ENCODE data around the gene GBF1.

The GBF1 gene

GRCh38 chr10:102267748-102268147, 22.4 kb downstream of the GBF1 start:
- no peak overlapping the region for H3K4me3 ChIP-seq (replicated peaks in 1 of 2; ENCODE audit: low read depth in 2 of 2, low read length in 2 of 2)
- DNase-seq (ENCODE audit: low read depth in 2 of 2) = peak; percentile 69 to 85

DNA sequence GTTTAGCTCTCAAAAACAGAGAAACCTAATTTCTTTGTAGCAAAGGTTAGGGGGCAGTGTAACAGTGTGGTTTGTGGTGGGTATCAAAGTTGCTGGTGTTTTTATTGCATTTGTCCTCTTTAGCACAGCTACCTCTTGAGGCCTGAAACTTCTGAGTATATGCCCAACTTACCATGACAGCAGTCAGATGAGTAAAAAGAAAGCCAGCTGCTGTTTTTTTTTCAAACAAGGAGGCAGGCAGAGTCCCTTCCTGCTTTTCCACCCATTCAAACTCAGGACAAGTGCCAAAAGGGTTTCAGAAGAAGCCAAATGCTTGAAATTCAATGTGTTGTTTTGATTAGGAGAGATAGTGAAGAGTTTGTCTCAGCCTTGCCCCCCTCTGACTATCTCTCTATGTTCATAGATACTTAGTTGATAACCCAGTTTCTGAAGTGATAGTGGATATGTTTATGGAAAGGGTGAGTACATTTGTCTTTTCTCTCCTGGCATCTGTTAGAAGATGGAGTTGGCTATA, 23.1 kb downstream of the GBF1 start:
- TF ChIP-seq, protein P1, sequence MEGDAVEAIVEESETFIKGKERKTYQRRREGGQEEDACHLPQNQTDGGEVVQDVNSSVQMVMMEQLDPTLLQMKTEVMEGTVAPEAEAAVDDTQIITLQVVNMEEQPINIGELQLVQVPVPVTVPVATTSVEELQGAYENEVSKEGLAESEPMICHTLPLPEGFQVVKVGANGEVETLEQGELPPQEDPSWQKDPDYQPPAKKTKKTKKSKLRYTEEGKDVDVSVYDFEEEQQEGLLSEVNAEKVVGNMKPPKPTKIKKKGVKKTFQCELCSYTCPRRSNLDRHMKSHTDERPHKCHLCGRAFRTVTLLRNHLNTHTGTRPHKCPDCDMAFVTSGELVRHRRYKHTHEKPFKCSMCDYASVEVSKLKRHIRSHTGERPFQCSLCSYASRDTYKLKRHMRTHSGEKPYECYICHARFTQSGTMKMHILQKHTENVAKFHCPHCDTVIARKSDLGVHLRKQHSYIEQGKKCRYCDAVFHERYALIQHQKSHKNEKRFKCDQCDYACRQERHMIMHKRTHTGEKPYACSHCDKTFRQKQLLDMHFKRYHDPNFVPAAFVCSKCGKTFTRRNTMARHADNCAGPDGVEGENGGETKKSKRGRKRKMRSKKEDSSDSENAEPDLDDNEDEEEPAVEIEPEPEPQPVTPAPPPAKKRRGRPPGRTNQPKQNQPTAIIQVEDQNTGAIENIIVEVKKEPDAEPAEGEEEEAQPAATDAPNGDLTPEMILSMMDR (IDR thresholded peaks at IDR 0.05; ENCODE audit: low read depth, low read length) = no peak
- DNase-seq (ENCODE audit: low read depth in 2 of 2) = peak; percentile 49 to 59
- no peak overlapping the region for H3K4me3 ChIP-seq (replicated peaks in 1 of 2; ENCODE audit: low read depth in 2 of 2, low read length in 2 of 2)

More at GRCh38 chr10:102267748-102268147, 22.4 kb downstream of the GBF1 start:
- TF ChIP-seq, protein P1 (IDR thresholded peaks at IDR 0.05; ENCODE audit: low read depth, low read length) = no peak

GRCh38 chr10:102269017-102269416, 23.7 kb downstream of the GBF1 start:
- TF ChIP-seq, protein P1 (IDR thresholded peaks at IDR 0.05; ENCODE audit: low read depth, low read length) = no peak
- H3K4me3 ChIP-seq (replicated peaks in 1 of 2; ENCODE audit: low read depth in 2 of 2, low read length in 2 of 2) = no peak overlapping the region

DNA sequence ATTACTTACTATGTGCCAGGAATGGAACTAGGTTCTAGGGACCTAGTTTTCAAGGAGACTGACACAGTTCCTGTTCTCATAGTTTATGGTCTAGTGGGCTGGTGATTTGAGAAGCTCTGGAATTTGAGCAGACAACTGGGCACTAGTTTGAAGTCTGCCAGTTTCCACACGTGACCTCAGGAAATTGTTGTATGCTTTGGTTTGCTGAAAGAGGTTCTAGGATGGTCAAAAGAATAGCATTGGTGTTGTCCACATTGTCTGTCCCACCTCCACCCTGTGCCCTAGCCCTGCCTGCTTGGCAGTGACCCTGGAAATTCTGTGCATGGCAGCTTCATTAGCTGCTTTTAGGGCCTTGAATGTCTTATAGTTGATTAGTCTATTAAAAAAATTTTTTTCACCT, 28.7 kb downstream of the GBF1 start:
- no peak for DNase-seq (ENCODE audit: low read depth in 2 of 2)
- H3K4me3 ChIP-seq (replicated peaks in 1 of 2; ENCODE audit: low read depth in 2 of 2, low read length in 2 of 2) = no peak overlapping the region
- TF ChIP-seq, protein P1 (IDR thresholded peaks at IDR 0.05; ENCODE audit: low read depth, low read length) = no peak

More at GRCh38 chr10:102269017-102269416, 23.7 kb downstream of the GBF1 start:
- peak; percentile 19 to 28 for DNase-seq (ENCODE audit: low read depth in 2 of 2)

DNA sequence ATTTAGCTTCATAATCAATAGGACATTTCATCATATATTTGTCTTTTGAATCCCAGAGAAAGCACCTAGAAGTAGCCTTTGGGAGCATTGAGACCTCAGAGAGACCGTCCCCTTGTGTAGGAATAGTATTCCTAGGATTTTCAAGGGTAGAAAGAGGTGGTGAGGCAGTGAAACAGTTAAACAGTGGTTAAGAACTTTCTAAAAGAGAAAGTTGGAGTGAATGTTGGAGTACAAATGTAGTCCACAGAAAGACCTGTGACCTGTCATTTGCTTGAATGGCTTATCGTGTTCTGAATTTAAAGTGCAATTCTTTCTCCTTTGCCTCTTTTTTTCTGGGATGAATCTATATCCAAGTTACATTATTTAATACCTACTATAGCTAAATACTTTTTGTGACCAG, 30.0 kb downstream of the GBF1 start:
- no peak overlapping the region for H3K4me3 ChIP-seq (replicated peaks in 1 of 2; ENCODE audit: low read depth in 2 of 2, low read length in 2 of 2)
- TF ChIP-seq, protein P1 (IDR thresholded peaks at IDR 0.05; ENCODE audit: low read depth, low read length) = no peak
- no peak for DNase-seq (ENCODE audit: low read depth in 2 of 2)

GRCh38 chr10:102279104-102279503, 33.8 kb downstream of the GBF1 start:
- H3K4me3 ChIP-seq (replicated peaks in 1 of 2; ENCODE audit: low read depth in 2 of 2, low read length in 2 of 2) = no peak overlapping the region
- DNase-seq (ENCODE audit: low read depth in 2 of 2) = no peak
- TF ChIP-seq, protein P1 (IDR thresholded peaks at IDR 0.05; ENCODE audit: low read depth, low read length) = no peak
